Mesendoderm (in vitro differentiated cells): ENCODE results near the gene SLC4A5.

Experiments
- DNase-seq: peaks from one replicate; pipeline ENCODE4 v3.0.0; 2013
- H2AK5ac ChIP-seq: 2 replicates; pipeline ENCODE4 v1.6.1; 2013; ENCODE audit warnings: low read length, inconsistent platforms
- H2BK120ac ChIP-seq: 2 replicates; pipeline ENCODE4 v1.6.1; 2013; ENCODE audit warnings: low read depth, mild to moderate bottlenecking, low read length, moderate library complexity, mixed read lengths
- H2BK15ac ChIP-seq: replicated peaks from 2 replicates; pipeline ENCODE4 v1.6.1; 2013; ENCODE audit warnings: low read depth, mild to moderate bottlenecking, moderate library complexity
- H2BK5ac ChIP-seq: 2 replicates; pipeline ENCODE4 v1.6.1; 2013; ENCODE audit warnings: low read length, inconsistent platforms
- H3K18ac ChIP-seq: 2 replicates; pipeline ENCODE4 v1.6.1; 2013; ENCODE audit warnings: mild to moderate bottlenecking, low read length, mixed read lengths
- H3K23ac ChIP-seq: one replicate; pipeline ENCODE4 v1.6.1; 2013; ENCODE audit warnings: low read length
- H3K27ac ChIP-seq: 2 replicates; pipeline ENCODE4 v1.5.1; 2013; ENCODE audit warnings: low read depth, mild to moderate bottlenecking, inconsistent platforms, low read length, moderate library complexity
- H3K27me3 ChIP-seq: 2 replicates; pipeline ENCODE4 v1.6.1; 2013; ENCODE audit warnings: low read length, control low read depth, mild to moderate bottlenecking, inconsistent platforms; ENCODE audit not compliant: insufficient read depth, poor library complexity
- H3K36me3 ChIP-seq: 2 replicates; pipeline ENCODE4 v1.6.1; 2013; ENCODE audit warnings: low read length, inconsistent platforms; ENCODE audit not compliant: control insufficient read depth, insufficient read depth
- H3K4ac ChIP-seq: one replicate; pipeline ENCODE4 v1.6.1; 2013; ENCODE audit warnings: low read depth, mild to moderate bottlenecking, low read length, moderate library complexity
- H3K4me1 ChIP-seq: 2 replicates; pipeline ENCODE4 v1.6.1; 2013; ENCODE audit warnings: low read depth, low read length, inconsistent platforms; ENCODE audit not compliant: control insufficient read depth
- H3K4me2 ChIP-seq: 2 replicates; pipeline ENCODE4 v1.6.1; 2013; ENCODE audit warnings: low read length
- H3K4me3 ChIP-seq: 2 replicates; pipeline ENCODE4 v1.5.1; 2013; ENCODE audit warnings: mild to moderate bottlenecking, low read length
- H3K56ac ChIP-seq: one replicate; pipeline ENCODE4 v1.6.1; 2013; ENCODE audit warnings: low read length
- H3K79me1 ChIP-seq: 2 replicates; pipeline ENCODE4 v1.6.1; 2013; ENCODE audit warnings: low read length, inconsistent platforms
- H3K79me2 ChIP-seq: 2 replicates; pipeline ENCODE4 v1.6.1; 2013; ENCODE audit warnings: mild to moderate bottlenecking, low read length; ENCODE audit not compliant: control insufficient read depth, insufficient read depth
- H3K9ac ChIP-seq: 2 replicates; pipeline ENCODE4 v1.6.1; 2013; ENCODE audit warnings: low read length, inconsistent platforms
- H4K5ac ChIP-seq: one replicate; pipeline ENCODE4 v1.6.1; 2013; ENCODE audit warnings: low read length
- H4K8ac ChIP-seq: one replicate; pipeline ENCODE4 v1.6.1; 2013; ENCODE audit warnings: low read depth, mild to moderate bottlenecking, control low read depth, low read length, moderate library complexity
- WGBS: extraction: QIAGEN DNeasy Blood & Tissue Kit; methylation state at CpG from one replicate; pipeline ENCODE4 v1.1.7; 2013; ENCODE audit warnings: low lambda C conversion rate, missing lambda C conversion rate; ENCODE audit not compliant: insufficient coverage; ENCODE audit errors: extremely low coverage; 5-methylcytosine and 5-hydroxymethylcytosine counted together

The SLC4A5 gene

DNA sequence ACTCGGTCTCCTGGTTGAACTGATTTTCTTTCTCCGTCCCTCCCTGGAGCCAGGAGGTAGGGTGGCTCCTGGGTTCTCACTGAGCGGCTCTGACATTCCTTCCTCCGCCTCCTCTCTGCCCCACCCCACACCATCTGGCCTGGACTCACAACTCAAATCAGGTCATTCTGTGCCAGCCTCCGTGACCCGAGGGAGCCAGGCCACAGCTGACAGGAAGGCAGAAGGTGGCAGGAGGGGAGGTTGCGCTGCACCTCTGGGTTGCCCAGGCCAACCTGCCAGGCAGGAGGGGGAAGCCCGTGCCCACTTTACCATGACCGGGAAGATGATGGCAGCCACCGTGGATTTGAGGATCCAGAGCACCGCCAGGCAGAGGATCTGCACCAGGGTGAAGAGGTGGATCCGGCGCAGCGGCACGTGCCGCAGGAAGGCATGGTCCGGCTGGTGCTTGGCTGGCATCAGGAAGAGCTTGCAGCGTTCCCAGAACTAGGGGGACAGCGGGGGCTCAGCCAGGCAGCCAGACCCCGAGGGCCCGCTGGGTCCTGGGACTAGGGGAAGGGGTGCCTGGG, 116.5 kb downstream of the SLC4A5 start:
- no peak overlapping the region for H3K4ac ChIP-seq
- no peak overlapping the region for H3K18ac ChIP-seq
- H4K8ac ChIP-seq = no peak overlapping the region
- H3K23ac ChIP-seq = no peak overlapping the region
- H2BK15ac ChIP-seq = no peak overlapping the region
- no peaks in the 10 kb centered on the region for H3K4me1 ChIP-seq
- H3K36me3 ChIP-seq = no peaks in the 10 kb centered on the region
- H3K56ac ChIP-seq = no peak overlapping the region
- no CpG with 5 or more reads among the region's 21 CpGs for WGBS
- DNase-seq = no peak
- H3K9ac ChIP-seq = no peak overlapping the region
- H3K27ac ChIP-seq = no peak overlapping the region
- H3K27me3 ChIP-seq = no peaks in the 10 kb centered on the region
- no peak overlapping the region for H3K4me2 ChIP-seq
- H2BK120ac ChIP-seq = no peak overlapping the region
- H3K4me3 ChIP-seq = no peak overlapping the region
- H4K5ac ChIP-seq = no peak overlapping the region
- no peak overlapping the region for H2AK5ac ChIP-seq
- H2BK5ac ChIP-seq = no peak overlapping the region
- no peaks in the 10 kb centered on the region for H3K79me2 ChIP-seq
- no peaks in the 10 kb centered on the region for H3K79me1 ChIP-seq

DNA sequence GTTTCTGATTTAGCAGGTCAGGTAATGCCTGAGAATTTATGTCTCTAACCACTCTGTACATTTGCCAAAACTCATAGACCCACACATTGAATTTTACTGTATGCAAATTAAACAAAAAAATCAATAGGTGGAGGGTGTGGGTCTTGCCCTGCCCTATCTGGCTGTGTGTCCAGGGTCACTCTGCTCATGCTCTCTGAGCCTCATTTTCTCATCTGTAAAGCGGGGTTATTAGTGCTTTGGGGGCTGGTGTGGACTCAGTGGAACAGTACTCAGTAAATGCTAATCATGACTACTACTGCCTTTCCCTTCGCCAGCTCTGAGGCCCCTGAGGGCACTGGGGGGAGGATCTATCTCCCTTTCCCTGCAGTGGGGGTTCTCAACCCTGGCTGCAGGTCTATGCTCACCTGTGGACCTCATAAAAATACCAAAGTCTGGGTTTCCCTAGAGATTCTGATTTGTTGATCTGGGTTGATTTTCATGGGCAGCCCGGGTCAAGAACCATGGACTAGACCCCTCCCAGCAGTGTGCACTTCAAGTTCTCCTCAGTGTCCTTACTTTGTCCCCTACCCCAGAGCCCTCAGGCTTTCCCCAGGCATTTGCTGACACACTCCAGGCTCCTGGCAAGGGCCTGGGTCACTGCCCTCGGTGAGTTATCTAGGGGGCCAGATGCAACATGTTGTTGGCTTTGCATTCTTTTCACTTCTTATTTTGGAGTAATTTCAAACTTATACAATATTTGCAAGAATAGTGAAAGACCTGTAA, 117.3 kb downstream of the SLC4A5 start:
- no CpG with 5 or more reads among the region's 4 CpGs for WGBS
- no peak overlapping the region for H3K27ac ChIP-seq
- no peak overlapping the region for H4K5ac ChIP-seq

GRCh38 chr2:74223941-74224770, 119.1 kb downstream of the SLC4A5 start:
- no peak overlapping the region for H3K9ac ChIP-seq
- no peaks in the 10 kb centered on the region for H3K27me3 ChIP-seq
- no peak overlapping the region for H2BK120ac ChIP-seq
- no peak overlapping the region for H3K4ac ChIP-seq
- H2BK15ac ChIP-seq = no peak overlapping the region
- no peak overlapping the region for H2BK5ac ChIP-seq
- H3K79me1 ChIP-seq = no peaks in the 10 kb centered on the region
- H4K8ac ChIP-seq = no peak overlapping the region
- no peak overlapping the region for H2AK5ac ChIP-seq
- no peak overlapping the region for H4K5ac ChIP-seq
- H3K79me2 ChIP-seq = no peaks in the 10 kb centered on the region
- H3K36me3 ChIP-seq = no peaks in the 10 kb centered on the region
- H3K4me1 ChIP-seq = no peaks in the 10 kb centered on the region
- H3K4me3 ChIP-seq = no peak overlapping the region
- H3K27ac ChIP-seq = no peak overlapping the region
- DNase-seq = no peak
- H3K18ac ChIP-seq = no peak overlapping the region
- no peak overlapping the region for H3K23ac ChIP-seq
- H3K4me2 ChIP-seq = no peak overlapping the region
- H3K56ac ChIP-seq = no peak overlapping the region
- WGBS = no CpG with 5 or more reads among the region's 8 CpGs

More for the DNA sequence above, 117.3 kb downstream of the SLC4A5 start:
- Histone ChIP-seq H3K4ac (no peak overlapping the region), H3K23ac (no peak overlapping the region), H3K36me3 (no peaks in the 10 kb centered on the region), H3K9ac (no peak overlapping the region), H3K4me1 (no peaks in the 10 kb centered on the region), H2BK15ac (no peak overlapping the region), H2BK5ac (no peak overlapping the region), H2AK5ac (no peak overlapping the region), H3K27me3 (no peaks in the 10 kb centered on the region), H3K56ac (no peak overlapping the region), H3K79me2 (no peaks in the 10 kb centered on the region), H3K4me3 (no peak overlapping the region), H3K79me1 (no peaks in the 10 kb centered on the region), H3K4me2 (no peak overlapping the region), H3K18ac (no peak overlapping the region), H4K8ac (no peak overlapping the region), H2BK120ac (no peak overlapping the region)
- no peak for DNase-seq

- Histone ChIP-seq H3K18ac (no peak overlapping the region), H2BK15ac (no peak overlapping the region), H3K4ac (no peak overlapping the region), H3K23ac (no peak overlapping the region), H4K5ac (no peak overlapping the region), H3K79me2 (no peaks in the 10 kb centered on the region), H2BK5ac (no peak overlapping the region), H2AK5ac (no peak overlapping the region), H3K9ac (no peak overlapping the region), H3K4me2 (no peak overlapping the region), H4K8ac (no peak overlapping the region), H3K79me1 (no peaks in the 10 kb centered on the region), H3K36me3 (peaks cover 2% of the 10 kb centered on the region), H3K4me1 (no peaks in the 10 kb centered on the region), H3K4me3 (no peak overlapping the region), H2BK120ac (no peak overlapping the region), H3K56ac (no peak overlapping the region), H3K27me3 (no peaks in the 10 kb centered on the region), H3K27ac (no peak overlapping the region)
- WGBS = no CpG with 5 or more reads among the region's 6 CpGs
- DNase-seq = no peak
These were observed 120.9 kb downstream of the SLC4A5 start for GRCh38 chr2:74222300-74222650.

GRCh38 chr2:74221604-74222299, 121.5 kb downstream of the SLC4A5 start:
- Histone ChIP-seq H3K79me1 (no peaks in the 10 kb centered on the region), H4K5ac (no peak overlapping the region), H3K27ac (no peak overlapping the region), H3K9ac (no peak overlapping the region), H3K36me3 (peaks cover 2% of the 10 kb centered on the region), H3K4me3 (no peak overlapping the region), H3K79me2 (no peaks in the 10 kb centered on the region), H3K27me3 (no peaks in the 10 kb centered on the region), H3K4me2 (no peak overlapping the region), H3K23ac (no peak overlapping the region), H2BK15ac (no peak overlapping the region), H3K4ac (no peak overlapping the region), H2BK120ac (no peak overlapping the region), H3K4me1 (no peaks in the 10 kb centered on the region), H2AK5ac (no peak overlapping the region), H2BK5ac (no peak overlapping the region), H4K8ac (no peak overlapping the region), H3K18ac (no peak overlapping the region), H3K56ac (no peak overlapping the region)
- no CpG with 5 or more reads among the region's 6 CpGs for WGBS
- no peak for DNase-seq
